ENCODE measurements around the gene CHEK1. TPM values are rescaled to one million over a fixed set of nuclear protein-coding genes. Genes with fewer than 3 reads are reported as not detected.

CHEK1 gene
- total RNA-seq, 1 donor from 2014 or later, result 109 TPM

GRCh38 chr11:125638315-125638714 is 13.4 kb downstream of the CHEK1 start:
- Mint-ChIP-seq H3K4me3 (no peak overlapping the region), H3K27me3 (ENCODE audit: insufficient read depth) (no peaks in the 10 kb centered on the region), H3K9me3 (no peaks in the 10 kb centered on the region), H3K27ac (no peak overlapping the region), H3K36me3 (ENCODE audit: low read depth) (peaks cover 59% of the 10 kb centered on the region), H3K4me1 (ENCODE audit: low read depth) (peaks cover 13% of the 10 kb centered on the region)
- intact Hi-C loops (cut with micrococcal nuclease), result no loop called here
- DNase-seq (ENCODE audit: low spot score), result no peak

- H3K27ac Mint-ChIP-seq, result no peak overlapping the region
- intact Hi-C loops (cut with micrococcal nuclease), result no loop called here
- H3K27me3 Mint-ChIP-seq (ENCODE audit: insufficient read depth), result no peaks in the 10 kb centered on the region
- peaks cover 46% of the 10 kb centered on the region for H3K36me3 Mint-ChIP-seq (ENCODE audit: low read depth)
- peaks cover 13% of the 10 kb centered on the region for H3K4me1 Mint-ChIP-seq (ENCODE audit: low read depth)
- no peak overlapping the region for H3K4me3 Mint-ChIP-seq
- DNase-seq (ENCODE audit: low spot score), result no peak
- no peaks in the 10 kb centered on the region for H3K9me3 Mint-ChIP-seq
Observed at GRCh38 chr11:125645871-125646270, 20.9 kb downstream of the CHEK1 start.

- Mint-ChIP-seq H3K27ac (peak overlapping the region; percentile 54), H3K9me3 (no peaks in the 10 kb centered on the region), H3K36me3 (ENCODE audit: low read depth) (peaks cover 31% of the 10 kb centered on the region), H3K4me1 (ENCODE audit: low read depth) (peaks cover 13% of the 10 kb centered on the region), H3K27me3 (ENCODE audit: insufficient read depth) (no peaks in the 10 kb centered on the region), H3K4me3 (no peak overlapping the region)
- no peak for DNase-seq (ENCODE audit: low spot score)
- intact Hi-C loops (cut with micrococcal nuclease), result no loop called here
Observed at GRCh38 chr11:125649465-125650166, 24.7 kb downstream of the CHEK1 start.

DNA sequence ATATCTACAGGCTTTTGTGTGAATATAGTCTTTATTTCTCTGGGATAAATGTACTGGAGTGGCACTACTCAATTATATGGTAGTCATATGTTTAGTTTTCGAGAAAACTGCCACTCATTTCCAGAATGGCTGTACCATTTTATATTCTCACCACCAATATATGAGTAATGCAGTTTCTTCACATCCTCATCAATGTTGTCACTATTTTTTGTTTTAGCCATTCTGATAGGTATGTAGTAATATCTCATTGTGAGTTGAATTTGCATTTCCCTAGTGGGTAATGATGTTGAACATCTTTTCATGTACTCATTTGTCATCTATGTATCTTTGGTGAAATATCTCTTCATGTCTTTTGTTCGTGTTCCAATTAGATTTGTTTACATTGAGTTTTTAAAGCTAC is 37.7 kb downstream of the CHEK1 start:
- peak overlapping the region; percentile 64 for H3K27ac Mint-ChIP-seq
- intact Hi-C loops (cut with micrococcal nuclease), result loop anchor here (2.0 to 5.0 kb wide), 2 partner anchors 16 to 225 kb away; partner anchors contain the start of gene HYLS1

GRCh38 chr11:125663910-125664309 is 38.9 kb downstream of the CHEK1 start:
- H3K27me3 Mint-ChIP-seq (ENCODE audit: insufficient read depth), result no peaks in the 10 kb centered on the region
- peak overlapping the region; percentile 87 for H3K27ac Mint-ChIP-seq
- H3K4me3 Mint-ChIP-seq, result no peak overlapping the region

More for the DNA sequence above, 37.7 kb downstream of the CHEK1 start:
- H3K27me3 Mint-ChIP-seq (ENCODE audit: insufficient read depth), result no peaks in the 10 kb centered on the region
- peaks cover 8% of the 10 kb centered on the region for H3K9me3 Mint-ChIP-seq
- H3K36me3 Mint-ChIP-seq (ENCODE audit: low read depth), result peaks cover 52% of the 10 kb centered on the region
- no peak overlapping the region for H3K4me3 Mint-ChIP-seq
- DNase-seq (ENCODE audit: low spot score), result no peak
- H3K4me1 Mint-ChIP-seq (ENCODE audit: low read depth), result peaks cover 30% of the 10 kb centered on the region

DNA sequence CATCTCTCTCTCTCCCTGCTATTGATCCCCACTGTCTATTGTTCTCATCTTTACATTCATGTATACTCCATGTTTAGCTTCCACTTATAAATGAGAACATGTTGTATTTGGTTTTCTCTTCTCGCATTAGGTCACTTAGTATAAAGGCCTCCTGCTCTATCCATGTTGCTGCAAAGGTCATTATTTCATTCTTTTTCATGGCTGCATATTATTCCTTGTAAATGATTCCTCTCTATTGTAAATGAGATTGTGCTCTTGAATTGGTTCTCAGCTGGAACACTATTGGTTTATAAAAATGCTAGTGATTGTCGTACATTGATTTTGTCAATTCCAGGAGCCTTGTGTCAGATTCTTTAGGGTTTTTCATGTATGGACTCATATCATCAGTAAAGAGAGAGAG is 42.2 kb downstream of the CHEK1 start:
- no peak for DNase-seq (ENCODE audit: low spot score)
- Mint-ChIP-seq H3K27ac (peak overlapping the region; percentile 4), H3K9me3 (peaks cover 8% of the 10 kb centered on the region), H3K4me3 (no peak overlapping the region), H3K4me1 (ENCODE audit: low read depth) (peaks cover 34% of the 10 kb centered on the region), H3K36me3 (ENCODE audit: low read depth) (peaks cover 50% of the 10 kb centered on the region), H3K27me3 (ENCODE audit: insufficient read depth) (no peaks in the 10 kb centered on the region)
- intact Hi-C loops (cut with micrococcal nuclease), result no loop called here

More at GRCh38 chr11:125663910-125664309, 38.9 kb downstream of the CHEK1 start:
- H3K4me1 Mint-ChIP-seq (ENCODE audit: low read depth), result peaks cover 30% of the 10 kb centered on the region
- peaks cover 8% of the 10 kb centered on the region for H3K9me3 Mint-ChIP-seq
- no peak for DNase-seq (ENCODE audit: low spot score)
- peaks cover 54% of the 10 kb centered on the region for H3K36me3 Mint-ChIP-seq (ENCODE audit: low read depth)
- intact Hi-C loops (cut with micrococcal nuclease), result loop anchor here (2.0 to 5.0 kb wide), 2 partner anchors 15 to 223 kb away; partner anchors contain the start of gene HYLS1

DNA sequence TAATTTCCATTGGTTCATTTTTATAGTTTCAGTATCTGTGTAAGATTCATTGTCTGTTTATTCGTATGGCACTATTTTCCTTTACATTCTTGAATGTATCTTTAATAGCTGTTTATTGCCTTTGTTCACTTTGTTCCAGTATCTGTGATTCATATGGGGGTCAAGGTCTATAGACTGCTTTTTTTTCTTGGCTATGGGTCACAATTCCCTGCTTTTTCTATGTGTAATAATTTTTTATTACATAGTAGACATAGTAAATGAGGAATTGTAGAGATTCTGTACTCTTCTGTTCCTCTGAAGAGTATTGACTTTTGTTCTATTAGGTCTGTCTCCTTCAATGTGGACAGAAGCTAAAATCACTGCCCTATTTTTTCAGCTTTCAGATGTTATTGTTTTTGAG is 45.2 kb downstream of the CHEK1 start:
- no peak for DNase-seq (ENCODE audit: low spot score)
- Mint-ChIP-seq H3K4me3 (no peak overlapping the region), H3K27me3 (ENCODE audit: insufficient read depth) (no peaks in the 10 kb centered on the region), H3K4me1 (ENCODE audit: low read depth) (peaks cover 24% of the 10 kb centered on the region), H3K36me3 (ENCODE audit: low read depth) (peaks cover 32% of the 10 kb centered on the region), H3K9me3 (peaks cover 8% of the 10 kb centered on the region), H3K27ac (no peak overlapping the region)
- intact Hi-C loops (cut with micrococcal nuclease), result no loop called here

- Mint-ChIP-seq H3K4me3 (no peak overlapping the region), H3K27ac (no peak overlapping the region), H3K4me1 (ENCODE audit: low read depth) (peaks cover 20% of the 10 kb centered on the region), H3K9me3 (peaks cover 7% of the 10 kb centered on the region), H3K36me3 (ENCODE audit: low read depth) (peaks cover 28% of the 10 kb centered on the region), H3K27me3 (ENCODE audit: insufficient read depth) (no peaks in the 10 kb centered on the region)
- DNase-seq (ENCODE audit: low spot score), result no peak
- intact Hi-C loops (cut with micrococcal nuclease), result no loop called here
Observed at GRCh38 chr11:125671561-125671960, 46.6 kb downstream of the CHEK1 start.

DNA sequence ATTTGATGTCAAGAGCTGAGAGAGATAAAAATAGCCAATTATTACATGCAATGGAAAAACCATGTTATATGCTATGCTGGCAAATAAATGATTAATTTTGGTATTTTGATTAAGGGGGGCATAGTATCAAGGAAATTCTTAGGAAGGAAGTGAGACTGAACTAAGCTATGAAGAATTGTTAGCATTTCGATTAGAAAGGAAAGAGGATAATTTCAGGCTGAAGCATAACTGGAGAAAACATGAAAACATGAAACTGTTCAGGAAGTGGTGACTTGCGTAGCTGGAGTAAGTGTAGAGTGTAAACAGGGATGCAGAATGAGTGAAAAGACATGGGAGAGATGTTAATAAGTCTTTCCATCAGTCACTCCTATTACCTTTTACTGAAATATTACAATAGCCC is 49.2 kb downstream of the CHEK1 start:
- intact Hi-C loops (cut with micrococcal nuclease), result no loop called here
- Mint-ChIP-seq H3K27me3 (ENCODE audit: insufficient read depth) (no peaks in the 10 kb centered on the region), H3K36me3 (ENCODE audit: low read depth) (peaks cover 28% of the 10 kb centered on the region), H3K4me1 (ENCODE audit: low read depth) (peaks cover 11% of the 10 kb centered on the region), H3K27ac (no peak overlapping the region), H3K9me3 (no peaks in the 10 kb centered on the region), H3K4me3 (no peak overlapping the region)
- no peak for DNase-seq (ENCODE audit: low spot score)

DNA sequence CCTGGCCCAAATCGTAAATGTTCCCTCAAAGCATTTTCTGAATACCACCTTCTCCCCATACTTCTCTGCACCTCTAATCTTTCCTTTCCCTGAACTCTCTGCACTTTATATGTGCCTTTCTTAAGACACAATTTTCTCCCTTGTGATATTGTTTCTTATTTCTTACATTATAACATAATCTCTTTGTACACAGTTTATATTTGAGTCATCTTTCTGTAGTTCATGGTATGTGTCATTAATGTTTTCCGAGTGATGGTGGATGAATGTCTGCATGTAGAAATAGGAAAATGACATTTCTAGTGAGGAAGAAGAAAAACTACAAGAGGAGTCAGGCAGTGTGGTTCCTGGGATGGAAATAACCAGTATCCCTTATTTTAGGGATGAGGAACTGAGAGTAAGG is 50.2 kb downstream of the CHEK1 start:
- peaks cover 28% of the 10 kb centered on the region for H3K36me3 Mint-ChIP-seq (ENCODE audit: low read depth)
- H3K9me3 Mint-ChIP-seq, result no peaks in the 10 kb centered on the region
- H3K4me3 Mint-ChIP-seq, result no peak overlapping the region
- intact Hi-C loops (cut with micrococcal nuclease), result no loop called here
- H3K27ac Mint-ChIP-seq, result no peak overlapping the region
- H3K4me1 Mint-ChIP-seq (ENCODE audit: low read depth), result peaks cover 11% of the 10 kb centered on the region
- H3K27me3 Mint-ChIP-seq (ENCODE audit: insufficient read depth), result no peaks in the 10 kb centered on the region
- DNase-seq (ENCODE audit: low spot score), result no peak

GRCh38 chr11:125679397-125679796 is 54.4 kb downstream of the CHEK1 start:
- no peak for DNase-seq (ENCODE audit: low spot score)
- peaks cover 26% of the 10 kb centered on the region for H3K36me3 Mint-ChIP-seq (ENCODE audit: low read depth)
- no peaks in the 10 kb centered on the region for H3K4me1 Mint-ChIP-seq (ENCODE audit: low read depth)
- no peak overlapping the region for H3K4me3 Mint-ChIP-seq
- intact Hi-C loops (cut with micrococcal nuclease), result loop anchor here (2.0 kb wide), 1 partner anchor 17 kb away; no protein-coding TSS in a partner anchor
- no peaks in the 10 kb centered on the region for H3K27me3 Mint-ChIP-seq (ENCODE audit: insufficient read depth)
- H3K27ac Mint-ChIP-seq, result peak overlapping the region; percentile 41
- H3K9me3 Mint-ChIP-seq, result no peaks in the 10 kb centered on the region

- H3K9me3 Mint-ChIP-seq, result no peaks in the 10 kb centered on the region
- no peak overlapping the region for H3K27ac Mint-ChIP-seq
- intact Hi-C loops (cut with micrococcal nuclease), result loop anchor here (2.0 kb wide), 1 partner anchor 17 kb away; no protein-coding TSS in a partner anchor
- no peak overlapping the region for H3K4me3 Mint-ChIP-seq
- peaks cover 26% of the 10 kb centered on the region for H3K36me3 Mint-ChIP-seq (ENCODE audit: low read depth)
- DNase-seq (ENCODE audit: low spot score), result no peak
- no peaks in the 10 kb centered on the region for H3K27me3 Mint-ChIP-seq (ENCODE audit: insufficient read depth)
- no peaks in the 10 kb centered on the region for H3K4me1 Mint-ChIP-seq (ENCODE audit: low read depth)
Observed at GRCh38 chr11:125679837-125680236, 54.9 kb downstream of the CHEK1 start.

- H3K4me3 Mint-ChIP-seq, result no peak within 1 kb of the TSS
- peak within 1 kb of the TSS; percentile 20 for H3K27ac Mint-ChIP-seq
- peaks cover 27% of the 10 kb centered on the region for H3K36me3 Mint-ChIP-seq (ENCODE audit: low read depth)
- H3K27me3 Mint-ChIP-seq (ENCODE audit: insufficient read depth), result no peaks in the 10 kb centered on the region
- H3K4me1 Mint-ChIP-seq (ENCODE audit: low read depth), result no peaks in the 10 kb centered on the region
- DNase-seq (ENCODE audit: low spot score), result no peak
- no peaks in the 10 kb centered on the region for H3K9me3 Mint-ChIP-seq
- intact Hi-C loops (cut with micrococcal nuclease), result no loop called here
Observed at GRCh38 chr11:125680747-125681146, 55.8 kb downstream of the CHEK1 start, which contains the start of gene ACRV1. Gene ACRV1 (minus strand): TSS chr11:125680847. CDS start chr11:125680780, 67 bp downstream.

All from activated T-helper 1 cell treated with anti-CD3 and anti-CD28 coated beads, Interleukin-12 subunit alpha, Interleukin-12 subunit beta, Interleukin-2, Interleukin-4 antibody, amounts not matched to agents 30 ng/mL and 10 ng/mL and 1 ng/mL, durations not matched to agents 14 hours and 24 hours and 36 hours (primary cell).